Activated T-helper 1 cell treated with anti-CD3 and anti-CD28 coated beads, Interleukin-2, amount 50 U/mL, for 16 hours (primary cell): ENCODE measurements around the gene WNT9A.

Source experiments
- DNase-seq, 2 donors: peaks; one replicate each; pipeline ENCODE4 v3.0.0-alpha.2; 2020; ENCODE audit warnings: low read depth in 1 of 2, low spot score in 1 of 2

Gene WNT9A

GRCh38 chr1:227954163-227954850 lies 6.6 kb upstream of the WNT9A start:
- no peak for DNase-seq

- DNase-seq = no peak
Observed at GRCh38 chr1:227953022-227953412, 5.3 kb upstream of the WNT9A start.

- no peak for DNase-seq
Observed at GRCh38 chr1:227952374-227953021, 4.8 kb upstream of the WNT9A start.

GRCh38 chr1:227951624-227952373 lies 4.1 kb upstream of the WNT9A start:
- no peak for DNase-seq

- DNase-seq = no peak
Observed at GRCh38 chr1:227950735-227951346, 3.1 kb upstream of the WNT9A start.

- no peak for DNase-seq
Observed at GRCh38 chr1:227949954-227950734, 2.4 kb upstream of the WNT9A start.

GRCh38 chr1:227949341-227949921 lies 1.7 kb upstream of the WNT9A start:
- no peak for DNase-seq

- DNase-seq = no peak
Observed at GRCh38 chr1:227948493-227949260, 945 bp upstream of the WNT9A start.

GRCh38 chr1:227947386-227947675 lies 401 bp downstream of the WNT9A start:
- no peak for DNase-seq

- DNase-seq = peak in 1 of 2 donors; percentile 23
Observed at GRCh38 chr1:227946624-227947385, 927 bp downstream of the WNT9A start.

- DNase-seq = no peak
Observed at GRCh38 chr1:227945891-227946623, 1.7 kb downstream of the WNT9A start.

- DNase-seq = no peak
Observed at GRCh38 chr1:227944931-227945890, 2.5 kb downstream of the WNT9A start.

GRCh38 chr1:227944090-227944930 lies 3.4 kb downstream of the WNT9A start:
- DNase-seq = no peak

- no peak for DNase-seq
Observed at GRCh38 chr1:227943381-227944089, 4.2 kb downstream of the WNT9A start.

GRCh38 chr1:227942716-227943261 lies 4.9 kb downstream of the WNT9A start:
- no peak for DNase-seq
